ENCODE measurements around the gene TIGD7. TPM values are rescaled to one million over a fixed set of nuclear protein-coding genes. Genes with fewer than 3 reads are reported as not detected.
A peak's percentile ranks its signal among the peaks of the same experiment; 100 is the strongest.

The TIGD7 gene
- total RNA-seq, 4 donors from 2014 or later = 1.2 to 14.9 (median 2.9) TPM

DNA sequence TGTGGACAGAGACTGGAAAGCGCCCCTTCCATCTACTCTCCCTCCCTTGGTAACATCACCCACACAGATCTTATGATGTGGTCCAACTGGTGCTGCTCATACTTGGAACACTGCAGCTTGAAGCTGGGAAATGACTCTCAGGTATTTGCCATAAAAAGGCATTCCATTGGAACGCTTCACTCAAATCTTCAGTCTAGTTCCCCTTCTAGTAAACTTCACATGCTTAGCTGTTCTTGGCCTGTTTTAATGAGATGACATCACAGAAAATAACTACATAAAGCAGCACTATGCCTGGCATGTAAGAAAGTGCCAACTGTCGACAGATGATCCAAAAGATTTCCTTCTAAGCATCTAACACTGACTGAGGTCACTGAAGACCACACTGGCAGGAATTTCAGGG, 12.6 kb downstream of the TIGD7 start:
- no peak overlapping the region for H3K4me3 ChIP-seq
- H3K27me3 ChIP-seq = no peaks in the 10 kb centered on the region
- H3K9me3 ChIP-seq = peaks cover 0 to 72% (median 20%) of the 10 kb centered on the region in 4 donors
- H3K36me3 ChIP-seq = peaks cover 6 to 66% (median 20%) of the 10 kb centered on the region in 3 donors
- no peak for TF ChIP-seq POLR2A (IDR thresholded peaks at IDR 0.05)
- TF ChIP-seq, protein P1, sequence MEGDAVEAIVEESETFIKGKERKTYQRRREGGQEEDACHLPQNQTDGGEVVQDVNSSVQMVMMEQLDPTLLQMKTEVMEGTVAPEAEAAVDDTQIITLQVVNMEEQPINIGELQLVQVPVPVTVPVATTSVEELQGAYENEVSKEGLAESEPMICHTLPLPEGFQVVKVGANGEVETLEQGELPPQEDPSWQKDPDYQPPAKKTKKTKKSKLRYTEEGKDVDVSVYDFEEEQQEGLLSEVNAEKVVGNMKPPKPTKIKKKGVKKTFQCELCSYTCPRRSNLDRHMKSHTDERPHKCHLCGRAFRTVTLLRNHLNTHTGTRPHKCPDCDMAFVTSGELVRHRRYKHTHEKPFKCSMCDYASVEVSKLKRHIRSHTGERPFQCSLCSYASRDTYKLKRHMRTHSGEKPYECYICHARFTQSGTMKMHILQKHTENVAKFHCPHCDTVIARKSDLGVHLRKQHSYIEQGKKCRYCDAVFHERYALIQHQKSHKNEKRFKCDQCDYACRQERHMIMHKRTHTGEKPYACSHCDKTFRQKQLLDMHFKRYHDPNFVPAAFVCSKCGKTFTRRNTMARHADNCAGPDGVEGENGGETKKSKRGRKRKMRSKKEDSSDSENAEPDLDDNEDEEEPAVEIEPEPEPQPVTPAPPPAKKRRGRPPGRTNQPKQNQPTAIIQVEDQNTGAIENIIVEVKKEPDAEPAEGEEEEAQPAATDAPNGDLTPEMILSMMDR (IDR thresholded peaks at IDR 0.05) = no peak
- H3K27ac ChIP-seq = no peak overlapping the region
- DNase-seq = no peak
- no peaks in the 10 kb centered on the region for H3K4me1 ChIP-seq

DNA sequence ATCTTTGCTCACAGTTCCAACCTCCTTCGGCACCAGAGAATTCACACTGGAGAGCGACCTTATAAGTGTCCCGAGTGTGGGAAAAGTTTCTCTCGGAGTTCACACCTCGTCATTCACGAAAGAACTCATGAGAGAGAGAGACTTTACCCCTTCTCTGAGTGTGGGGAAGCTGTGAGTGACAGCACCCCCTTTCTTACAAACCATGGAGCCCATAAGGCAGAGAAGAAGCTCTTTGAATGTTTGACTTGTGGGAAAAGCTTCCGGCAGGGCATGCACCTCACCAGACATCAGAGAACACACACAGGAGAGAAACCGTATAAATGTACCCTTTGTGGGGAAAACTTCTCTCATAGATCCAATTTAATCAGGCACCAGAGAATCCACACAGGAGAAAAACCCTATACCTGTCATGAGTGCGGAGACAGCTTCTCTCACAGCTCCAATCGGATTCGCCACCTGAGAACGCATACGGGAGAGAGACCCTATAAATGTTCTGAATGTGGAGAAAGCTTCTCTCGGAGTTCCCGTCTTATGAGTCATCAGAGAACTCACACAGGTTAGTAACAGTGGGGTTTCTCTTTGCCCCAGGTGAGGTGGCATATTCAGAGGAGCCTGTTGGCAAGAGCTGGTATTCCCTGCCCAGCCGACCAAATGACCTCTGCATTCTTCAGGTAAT, 15.1 kb downstream of the TIGD7 start:
- Histone ChIP-seq H3K4me3 (no peak overlapping the region), H3K4me1 (peaks cover 0 to 1% (median under 1%) of the 10 kb centered on the region in 4 donors), H3K27me3 (no peaks in the 10 kb centered on the region), H3K9me3 (peaks cover 0 to 64% (median 18%) of the 10 kb centered on the region in 4 donors), H3K36me3 (peaks cover 6 to 88% (median 20%) of the 10 kb centered on the region in 3 donors), H3K27ac (no peak overlapping the region)
- no peak for DNase-seq
- no peak for TF ChIP-seq POLR2A (IDR thresholded peaks at IDR 0.05)
- TF ChIP-seq, protein P1 (IDR thresholded peaks at IDR 0.05) = no peak

DNA sequence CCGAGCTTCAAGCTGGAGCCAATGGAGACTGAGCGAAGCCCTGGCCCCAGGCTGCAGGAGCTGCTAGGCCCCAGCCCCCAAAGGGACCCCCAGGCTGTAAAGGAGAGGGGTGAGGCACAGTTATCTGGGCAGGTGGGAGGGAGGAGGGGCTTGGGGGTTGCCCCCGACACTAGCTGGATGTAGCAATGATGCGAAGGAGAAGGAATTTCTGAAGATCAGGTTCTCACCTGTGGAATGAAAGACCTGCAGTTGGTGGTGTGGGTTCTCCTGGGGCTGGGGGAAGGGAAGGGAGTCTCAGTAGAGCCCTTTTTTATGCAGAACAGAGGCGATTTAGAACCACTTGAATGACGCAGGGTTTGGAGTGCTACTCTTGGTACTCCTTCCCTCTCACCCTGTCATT, 20.1 kb downstream of the TIGD7 start:
- Histone ChIP-seq H3K27me3 (no peaks in the 10 kb centered on the region), H3K4me1 (peaks cover 0 to 17% (median 9%) of the 10 kb centered on the region in 4 donors), H3K9me3 (peaks cover 0 to 25% (median 9%) of the 10 kb centered on the region in 4 donors), H3K27ac (no peak overlapping the region), H3K4me3 (peak overlapping the region in 1 of 4 donors; percentile 93), H3K36me3 (peaks cover 6 to 50% (median 16%) of the 10 kb centered on the region in 3 donors)
- DNase-seq = no peak
- no peak for TF ChIP-seq POLR2A (IDR thresholded peaks at IDR 0.05)
- TF ChIP-seq, protein P1 (IDR thresholded peaks at IDR 0.05) = no peak

DNA sequence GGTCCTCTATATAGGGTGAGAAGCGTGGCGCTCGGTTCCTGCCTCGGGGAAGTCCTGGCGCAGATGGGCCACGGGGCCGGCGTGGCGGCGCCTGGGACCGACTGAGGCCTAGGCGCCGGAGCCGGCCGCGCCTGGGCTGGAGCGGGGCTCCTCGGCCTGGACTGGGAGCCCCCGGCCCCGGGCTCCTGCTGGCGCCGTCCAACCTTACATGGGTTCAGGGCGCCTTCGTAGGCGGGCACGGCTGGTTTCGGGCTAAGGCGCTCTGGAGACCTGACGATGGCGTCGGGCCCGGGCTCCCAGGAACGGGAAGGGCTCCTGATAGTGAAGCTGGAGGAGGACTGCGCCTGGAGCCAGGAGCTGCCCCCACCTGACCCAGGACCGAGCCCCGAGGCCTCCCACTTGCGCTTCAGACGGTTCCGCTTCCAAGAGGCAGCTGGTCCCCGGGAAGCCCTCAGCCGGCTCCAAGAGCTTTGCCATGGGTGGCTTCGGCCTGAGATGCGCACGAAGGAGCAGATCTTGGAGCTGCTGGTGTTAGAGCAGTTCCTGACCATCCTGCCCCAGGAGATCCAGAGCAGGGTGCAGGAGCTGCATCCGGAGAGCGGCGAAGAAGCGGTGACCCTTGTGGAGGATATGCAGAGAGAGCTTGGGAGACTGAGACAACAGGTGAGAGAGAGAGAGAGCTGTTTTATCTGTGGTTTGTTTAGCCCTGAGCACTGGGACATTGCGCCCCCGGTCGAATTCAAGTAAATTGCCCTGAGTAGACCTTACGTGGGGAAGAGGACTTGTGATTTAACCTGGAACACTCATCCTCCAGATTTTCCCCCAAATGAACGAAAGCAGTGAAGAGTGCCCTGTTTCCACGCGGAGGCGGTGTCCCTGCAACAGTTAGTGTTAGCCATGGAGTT, 21.4 kb downstream of the TIGD7 start:
- no peak for TF ChIP-seq POLR2A (IDR thresholded peaks at IDR 0.05)
- TF ChIP-seq, protein P1 (IDR thresholded peaks at IDR 0.05) = no peak
- peak overlapping the region; percentile 96 to 99 (median 98) for H3K27ac ChIP-seq
- peaks cover 0 to 36% (median 6%) of the 10 kb centered on the region in 3 donors for H3K36me3 ChIP-seq
- peaks cover 0 to 12% (median 3%) of the 10 kb centered on the region in 4 donors for H3K9me3 ChIP-seq
- DNase-seq = no peak
- peaks cover 0 to 17% (median 9%) of the 10 kb centered on the region in 4 donors for H3K4me1 ChIP-seq
- no peaks in the 10 kb centered on the region for H3K27me3 ChIP-seq
- peak overlapping the region; percentile 68 to 99 (median 89) for H3K4me3 ChIP-seq

DNA sequence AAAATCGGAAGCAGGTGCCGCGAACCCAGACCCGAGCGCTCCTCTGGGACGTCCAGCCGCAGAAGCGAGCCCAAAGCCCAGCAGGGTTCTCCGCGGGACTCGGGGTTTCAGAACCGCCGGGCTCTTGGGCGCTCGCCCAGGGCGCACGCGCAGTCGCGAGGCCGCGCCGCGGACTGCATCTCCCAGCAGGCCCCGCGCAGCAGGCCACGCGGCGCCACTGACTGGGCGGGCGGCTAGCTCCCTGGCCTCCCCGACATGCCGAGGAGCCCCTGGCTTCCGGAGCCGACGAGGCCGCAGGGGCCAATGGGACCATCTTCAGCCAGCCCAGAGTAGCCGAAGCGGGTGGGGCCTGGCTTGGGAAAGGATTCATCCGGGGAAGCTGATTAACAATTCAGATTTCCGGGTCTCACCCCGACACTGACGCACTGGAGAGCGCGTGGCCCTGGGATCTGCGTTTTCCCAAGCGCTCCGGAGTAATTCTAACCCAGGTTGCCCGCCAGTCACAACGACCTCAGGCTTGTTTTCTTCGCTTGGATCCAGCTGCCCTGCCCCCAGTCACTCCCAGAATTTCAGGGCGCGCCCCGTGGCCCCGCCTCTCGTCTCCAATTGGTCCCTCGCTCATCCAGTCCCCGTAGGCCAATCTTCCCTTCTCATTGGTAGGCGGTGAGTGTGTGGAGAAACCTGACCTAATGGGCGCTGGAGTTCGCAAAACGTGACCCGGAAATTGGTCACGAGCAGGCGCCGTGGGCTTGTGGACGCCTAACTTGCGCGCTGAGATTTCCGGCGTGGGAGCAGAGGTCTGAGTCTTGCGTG, 22.3 kb downstream of the TIGD7 start, which contains the start of gene ZNF263:
Gene ZNF263 (plus strand): TSS at position 762 of the 813 bp plus-strand sequence. CDS start 328 bp downstream, outside the sequence.
- Histone ChIP-seq H3K9me3 (peaks cover 0 to 4% (median 0%) of the 10 kb centered on the region in 4 donors), H3K4me1 (peaks cover 0 to 17% (median 9%) of the 10 kb centered on the region in 4 donors), H3K36me3 (peaks cover 0 to 28% (median 0%) of the 10 kb centered on the region in 3 donors), H3K27me3 (no peaks in the 10 kb centered on the region), H3K27ac (peak within 1 kb of the TSS; percentile 96 to 99 (median 98)), H3K4me3 (peak within 1 kb of the TSS; percentile 68 to 99 (median 89))
- DNase-seq = peak; percentile 92 to 97 (median 97)
- TF ChIP-seq, protein P1 (IDR thresholded peaks at IDR 0.05) = peak in 3 of 6 experiments; percentile 3 to 20 (median 12)
- TF ChIP-seq POLR2A (IDR thresholded peaks at IDR 0.05) = peak; percentile 53 to 56
